HCT116 (cell line): ENCODE data around the gene RPS6KL1. TPM values are rescaled to one million over a fixed set of nuclear protein-coding genes. Genes with fewer than 3 reads are reported as not detected.

Source experiments
- ATAC-seq: fragments of 200-7000 bp; cut with Tn5 transposase; 2 replicates; pipeline ENCODE4 v1.9.1; 2020; ENCODE audit warnings: mild to moderate bottlenecking, moderate library complexity
- BruUV-seq: library from RNA; stranded (reverse); fragments of 400-500 nt; replicated peaks from 2 replicates; lab custom pipeline; 2021; lab: Mats Ljungman, UMichigan
- CTCF ChIA-PET: fragments of 300-600 bp; sonication (Branson Sonifier 250); formaldehyde crosslinking; loops from one replicate; lab custom pipeline; 2021; ENCODE audit warnings: antibody characterized with exemption; lab: Charles Lee
- POLR2A ChIA-PET: fragments of 300-600, 350-600 bp; sonication (Branson Sonifier 250); formaldehyde crosslinking; loops from one replicate; lab custom pipeline; 2021; ENCODE audit warnings: antibody characterized with exemption; lab: Charles Lee
- RAD21 ChIA-PET, 2 experiments: fragments of 300-600 bp; sonication (Branson Sonifier 250); formaldehyde crosslinking; loops; one replicate each; lab custom pipeline; 2023; ENCODE audit warnings: low total read pairs in 2 of 2; ENCODE audit not compliant: uncharacterized antibody in 2 of 2, unreplicated experiment in 2 of 2, low non-redundant PET in 1 of 2; lab: Charles Lee
- DNase-seq: peaks from one replicate; pipeline ENCODE4 v3.0.0-alpha.2; 2010; ENCODE audit warnings: low read depth, low spot score
- H2AFZ ChIP-seq: fragments of 200-600 bp; shearing (Covaris generic), sonication (generic); 2 replicates; pipeline ENCODE4 v1.6.1; 2017; ENCODE audit warnings: low read depth, mixed run types, mixed read lengths, antibody characterized with exemption, low read length; ENCODE audit not compliant: poor library complexity, severe bottlenecking
- H3K27ac ChIP-seq: 2 replicates; pipeline ENCODE4 v1.5.1; 2012; ENCODE audit warnings: low read depth, low read length
- H3K27me3 ChIP-seq: fragments of 200-600 bp; sonication (generic); 2 replicates; pipeline ENCODE4 v1.6.1; 2016; ENCODE audit warnings: mixed run types, low read length, mixed read lengths; ENCODE audit not compliant: insufficient read depth
- H3K36me3 ChIP-seq, 2 experiments: fragments of 200-500 bp in 1 of 2; fragments of 200-600 bp in 1 of 2; sonication (Bioruptor generic) in 1 of 2; sonication (generic) in 1 of 2; 2 replicates each; pipeline versions ENCODE4 v1.5.1 to v1.6.1; 2014 to 2016; ENCODE audit warnings: low read length in 2 of 2, inconsistent platforms in 1 of 2, mixed read lengths in 1 of 2, mixed run types in 1 of 2; ENCODE audit not compliant: insufficient read depth in 2 of 2, control insufficient read depth in 1 of 2
- H3K4me1 ChIP-seq, 2 experiments: fragments of 200-600 bp in 1 of 2; sonication (generic) in 1 of 2; 2 replicates each; pipeline versions ENCODE4 v1.5.1 to v1.6.1; 2012 to 2017; ENCODE audit warnings: low read length in 2 of 2, inconsistent platforms in 1 of 2, mild to moderate bottlenecking in 1 of 2, mixed read lengths in 1 of 2, mixed run types in 1 of 2, moderate library complexity in 1 of 2; ENCODE audit not compliant: insufficient read depth in 2 of 2, control insufficient read depth in 1 of 2
- H3K4me2 ChIP-seq: fragments of 200-600 bp; sonication (generic); 2 replicates; pipeline ENCODE4 v1.6.1; 2017; ENCODE audit warnings: mixed run types, low read length, mixed read lengths
- H3K4me3 ChIP-seq, 2 experiments: fragments of 200-600 bp in 1 of 2; sonication (generic) in 1 of 2; replicated peaks in 1 of 2; 2 replicates each; pipeline ENCODE4 v1.5.1; 2011 to 2016; ENCODE audit warnings: low read length in 2 of 2, control low read depth in 1 of 2, low read depth in 1 of 2, mild to moderate bottlenecking in 1 of 2, mixed read lengths in 1 of 2, mixed run types in 1 of 2
- H3K79me2 ChIP-seq: fragments of 200-600 bp; sonication (generic); 2 replicates; pipeline ENCODE4 v1.6.1; 2017; ENCODE audit warnings: mild to moderate bottlenecking, mixed run types, low read length, moderate library complexity, mixed read lengths; ENCODE audit not compliant: insufficient read depth
- H3K9ac ChIP-seq: fragments of 200-600 bp; sonication (generic); 2 replicates; pipeline ENCODE4 v1.6.1; 2016; ENCODE audit warnings: low read length, mixed read lengths
- H3K9me2 ChIP-seq: fragments of 200-600 bp; sonication (generic), shearing (Covaris generic); 2 replicates; pipeline ENCODE4 v1.6.1; 2017; ENCODE audit warnings: mixed run types, mild to moderate bottlenecking, moderate library complexity; ENCODE audit not compliant: insufficient read depth
- H3K9me3 ChIP-seq, 2 experiments: fragments of 200-500 bp in 1 of 2; fragments of 200-600 bp in 1 of 2; sonication (Bioruptor generic) in 1 of 2; sonication (generic) in 1 of 2; 2 replicates each; pipeline ENCODE4 v1.6.1; 2014 to 2017; ENCODE audit warnings: low read length in 2 of 2, mixed read lengths in 2 of 2, inconsistent platforms in 1 of 2, low read depth in 1 of 2, mild to moderate bottlenecking in 1 of 2, mixed run types in 1 of 2, moderate library complexity in 1 of 2; ENCODE audit not compliant: control insufficient read depth in 1 of 2, insufficient read depth in 1 of 2
- H4K20me1 ChIP-seq: fragments of 200-600 bp; sonication (generic), shearing (Covaris generic); 2 replicates; pipeline ENCODE4 v1.6.1; 2017; ENCODE audit warnings: mixed run types, mild to moderate bottlenecking, moderate library complexity; ENCODE audit not compliant: insufficient read depth
- ATF3 ChIP-seq: IDR thresholded peaks from 2 replicates; pipeline ENCODE4 v1.6.1; 2012
- CTCF ChIP-seq, 3 experiments: fragments of 200-600 bp in 1 of 3; sonication (generic) in 1 of 3; IDR thresholded peaks in 2 of 3; conservative IDR thresholded peaks in 1 of 3; 2 replicates each; pipeline ENCODE4 v1.5.1; 2012 to 2017; ENCODE audit warnings: low read depth in 2 of 3, low read length in 2 of 3, antibody characterized with exemption in 1 of 3, borderline replicate concordance in 1 of 3, control low read depth in 1 of 3, mild to moderate bottlenecking in 1 of 3, mixed read lengths in 1 of 3, mixed run types in 1 of 3, moderate library complexity in 1 of 3; ENCODE audit not compliant: insufficient read depth in 1 of 3
- EGR1 ChIP-seq: IDR thresholded peaks from 2 replicates; pipeline ENCODE4 v1.6.1; 2012; ENCODE audit warnings: low read depth
- ELF1 ChIP-seq: IDR thresholded peaks from 2 replicates; pipeline ENCODE4 v1.6.1; 2012; ENCODE audit warnings: low read depth, borderline replicate concordance
- POLR2A ChIP-seq: IDR thresholded peaks from 2 replicates; pipeline ENCODE4 v1.7.0; 2011; ENCODE audit warnings: borderline replicate concordance; ENCODE audit not compliant: insufficient read depth, insufficient read length; ENCODE audit errors: extremely low read depth
- POLR2AphosphoS5 ChIP-seq: IDR thresholded peaks from 2 replicates; pipeline ENCODE4 v1.6.1; 2011; ENCODE audit warnings: mild to moderate bottlenecking, low read depth, low read length, moderate library complexity
- SRF ChIP-seq: IDR thresholded peaks from 2 replicates; pipeline ENCODE4 v1.6.1; 2012; ENCODE audit warnings: low read depth
- ZFX ChIP-seq: fragments of 450-650 bp; IDR thresholded peaks from 2 replicates; pipeline ENCODE4 v1.6.1; 2017
- intact Hi-C: fragments of 100-400 bp; cut with micrococcal nuclease; formaldehyde crosslinking; loops from 2 replicates; pipeline ENCODE4 v1.10.0; 2022
- total RNA-seq: library from RNA; stranded (reverse); gene quantifications from one replicate; pipeline ENCODE4 v1.2.1, GENCODE V29; 2021; ENCODE audit not compliant: unreplicated experiment
- TF ChIP-seq, protein P1 (sequence below): IDR thresholded peaks from 2 replicates; pipeline ENCODE4 v1.6.1; 2011; ENCODE audit warnings: mild to moderate bottlenecking, low read length, moderate library complexity; ENCODE audit not compliant: insufficient replicate concordance; ENCODE audit errors: extremely low read depth

The RPS6KL1 gene
- total RNA-seq, 1 experiment from 2014 or later: 6.7 TPM

DNA sequence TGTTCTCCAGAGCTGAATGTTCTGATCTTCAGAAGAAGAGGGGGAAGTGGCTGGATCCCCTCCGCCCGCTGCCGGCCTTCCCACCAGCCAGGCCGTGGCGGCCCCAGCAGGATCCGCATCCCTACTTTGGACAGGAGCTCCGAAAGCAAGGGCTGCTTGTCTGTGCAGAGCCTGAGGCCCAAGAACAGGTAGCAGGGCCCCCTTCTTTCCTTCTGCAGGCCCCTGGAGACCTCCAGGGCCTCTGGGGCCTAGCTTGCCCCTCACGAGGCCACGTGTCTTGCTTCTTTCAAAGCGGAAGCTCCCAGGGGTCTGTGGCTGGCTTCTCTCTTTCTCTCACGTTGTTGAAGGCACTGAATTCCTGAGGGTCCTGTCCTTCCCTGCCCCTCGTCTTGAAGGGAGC, 19.1 kb upstream of the RPS6KL1 start:
- Histone ChIP-seq H3K9me2 (no peaks in the 10 kb centered on the region), H3K27ac (no peak overlapping the region), H3K4me1 (peaks cover 4 to 10% of the 10 kb centered on the region in 2 experiments; a peak in 3 of 4 replicates), H3K9ac (no peak overlapping the region), H4K20me1 (no peaks in the 10 kb centered on the region), H3K27me3 (no peaks in the 10 kb centered on the region), H3K9me3 (no peaks in the 10 kb centered on the region), H3K36me3 (no peaks in the 10 kb centered on the region), H3K4me2 (no peak overlapping the region), H3K4me3 (no peak overlapping the region), H3K79me2 (no peaks in the 10 kb centered on the region), H2AFZ (no peak overlapping the region)
- RAD21 ChIA-PET: no interaction called here
- ATAC-seq (no peak), DNase-seq (no peak)
- CTCF ChIA-PET: no interaction called here
- intact Hi-C loops: no loop called here
- POLR2A ChIA-PET: no interaction called here
- TF ChIP-seq SRF (no peak), EGR1 (no peak), POLR2A (no peak), POLR2AphosphoS5 (no peak), ATF3 (no peak), CTCF (IDR thresholded peaks at IDR 0.05 in 2 of 3, conservative IDR thresholded peaks at IDR 0.05 in 1 of 3; ENCODE audit: borderline replicate concordance in 1 of 3, insufficient read depth in 1 of 3, low read depth in 2 of 3, low read length in 2 of 3) (no peak), ELF1 (no peak), ZFX (no peak)
- TF ChIP-seq, protein P1, sequence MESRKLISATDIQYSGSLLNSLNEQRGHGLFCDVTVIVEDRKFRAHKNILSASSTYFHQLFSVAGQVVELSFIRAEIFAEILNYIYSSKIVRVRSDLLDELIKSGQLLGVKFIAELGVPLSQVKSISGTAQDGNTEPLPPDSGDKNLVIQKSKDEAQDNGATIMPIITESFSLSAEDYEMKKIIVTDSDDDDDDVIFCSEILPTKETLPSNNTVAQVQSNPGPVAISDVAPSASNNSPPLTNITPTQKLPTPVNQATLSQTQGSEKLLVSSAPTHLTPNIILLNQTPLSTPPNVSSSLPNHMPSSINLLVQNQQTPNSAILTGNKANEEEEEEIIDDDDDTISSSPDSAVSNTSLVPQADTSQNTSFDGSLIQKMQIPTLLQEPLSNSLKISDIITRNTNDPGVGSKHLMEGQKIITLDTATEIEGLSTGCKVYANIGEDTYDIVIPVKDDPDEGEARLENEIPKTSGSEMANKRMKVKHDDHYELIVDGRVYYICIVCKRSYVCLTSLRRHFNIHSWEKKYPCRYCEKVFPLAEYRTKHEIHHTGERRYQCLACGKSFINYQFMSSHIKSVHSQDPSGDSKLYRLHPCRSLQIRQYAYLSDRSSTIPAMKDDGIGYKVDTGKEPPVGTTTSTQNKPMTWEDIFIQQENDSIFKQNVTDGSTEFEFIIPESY: no peak
- BruUV-seq: no TSS peak
